ENCODE results near the gene ABHD16B. TPM values are rescaled to one million over a fixed set of nuclear protein-coding genes. Genes with fewer than 3 reads are reported as not detected.

ABHD16B gene
- total and polyA plus RNA-seq, 5 donors from 2014 or later, result 0.21 TPM; not detected in 4

- no peak for DNase-seq
Measured at GRCh38 chr20:63898882-63899558, 37.7 kb downstream of the ABHD16B start.

DNA sequence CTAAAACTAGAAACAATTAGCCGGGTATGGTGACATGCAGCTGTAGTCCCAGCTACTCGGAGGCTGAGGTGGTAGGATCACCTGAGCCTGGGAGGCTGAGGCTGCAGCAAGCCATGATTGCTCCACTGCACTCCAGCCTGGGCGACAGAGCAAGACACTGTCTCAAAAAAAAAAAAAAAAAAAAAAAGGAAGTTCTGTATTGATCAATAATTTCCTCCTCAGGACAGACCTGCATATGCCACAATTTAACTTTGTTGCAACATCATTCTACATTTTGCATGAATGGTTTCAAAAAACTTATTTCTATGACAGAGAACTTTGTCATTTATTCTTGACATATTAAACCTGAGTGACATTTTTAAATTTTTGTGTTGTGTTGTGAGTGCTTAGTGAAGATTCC lies 39.1 kb downstream of the ABHD16B start:
- H3K27me3 ChIP-seq (ENCODE audit: control insufficient read depth, insufficient read depth, low read length), result no peaks in the 10 kb centered on the region
- H3K4me1 Mint-ChIP-seq, result peaks cover 24 to 92% (median 62%) of the 10 kb centered on the region in 4 donors
- H3K27ac Mint-ChIP-seq, result peak overlapping the region in 1 of 3 donors; percentile 31
- H3K9me3 Mint-ChIP-seq, result no peaks in the 10 kb centered on the region
- no peaks in the 10 kb centered on the region for H3K9me3 ChIP-seq (ENCODE audit: control insufficient read depth in 2 of 2, low read length in 2 of 2)
- ATAC-seq (ENCODE audit: low read depth in 2 of 2) (no peak), DNase-seq (no peak)
- no peak overlapping the region for H3K27ac ChIP-seq (ENCODE audit: insufficient read depth, low read length, poor library complexity, severe bottlenecking)
- peak overlapping the region in 2 of 4 donors; percentile 29 to 35 for H3K4me3 Mint-ChIP-seq
- H3K4me1 ChIP-seq (ENCODE audit: control insufficient read depth, insufficient read depth, low read length, poor library complexity, severe bottlenecking), result peaks cover 60% of the 10 kb centered on the region
- H3K4me3 ChIP-seq (ENCODE audit: low read depth, low read length), result no peak overlapping the region
- no peaks in the 10 kb centered on the region for H3K27me3 Mint-ChIP-seq
- H3K36me3 ChIP-seq (ENCODE audit: control insufficient read depth, insufficient read depth, low read length), result peaks cover 7% of the 10 kb centered on the region
- H3K36me3 Mint-ChIP-seq, result peaks cover 3% of the 10 kb centered on the region

More at GRCh38 chr20:63898882-63899558, 37.7 kb downstream of the ABHD16B start:
- H3K4me1 ChIP-seq (ENCODE audit: control insufficient read depth, insufficient read depth, low read length, poor library complexity, severe bottlenecking), result peaks cover 53% of the 10 kb centered on the region
- no peak overlapping the region for H3K4me3 ChIP-seq (ENCODE audit: low read depth, low read length)
- no peaks in the 10 kb centered on the region for H3K9me3 ChIP-seq (ENCODE audit: control insufficient read depth in 2 of 2, low read length in 2 of 2)
- no peaks in the 10 kb centered on the region for H3K9me3 Mint-ChIP-seq
- H3K27ac Mint-ChIP-seq, result peak overlapping the region; percentile 56 to 87 (median 73)
- H3K36me3 Mint-ChIP-seq, result peaks cover 3% of the 10 kb centered on the region
- H3K27me3 Mint-ChIP-seq, result no peaks in the 10 kb centered on the region
- peaks cover 24 to 82% (median 57%) of the 10 kb centered on the region in 4 donors for H3K4me1 Mint-ChIP-seq
- H3K4me3 Mint-ChIP-seq, result peak overlapping the region; percentile 36 to 66 (median 46)
- peaks cover 7% of the 10 kb centered on the region for H3K36me3 ChIP-seq (ENCODE audit: control insufficient read depth, insufficient read depth, low read length)
- H3K27ac ChIP-seq (ENCODE audit: insufficient read depth, low read length, poor library complexity, severe bottlenecking), result no peak overlapping the region
- H3K27me3 ChIP-seq (ENCODE audit: control insufficient read depth, insufficient read depth, low read length), result no peaks in the 10 kb centered on the region
- no peak for ATAC-seq (ENCODE audit: low read depth in 2 of 2)

DNA sequence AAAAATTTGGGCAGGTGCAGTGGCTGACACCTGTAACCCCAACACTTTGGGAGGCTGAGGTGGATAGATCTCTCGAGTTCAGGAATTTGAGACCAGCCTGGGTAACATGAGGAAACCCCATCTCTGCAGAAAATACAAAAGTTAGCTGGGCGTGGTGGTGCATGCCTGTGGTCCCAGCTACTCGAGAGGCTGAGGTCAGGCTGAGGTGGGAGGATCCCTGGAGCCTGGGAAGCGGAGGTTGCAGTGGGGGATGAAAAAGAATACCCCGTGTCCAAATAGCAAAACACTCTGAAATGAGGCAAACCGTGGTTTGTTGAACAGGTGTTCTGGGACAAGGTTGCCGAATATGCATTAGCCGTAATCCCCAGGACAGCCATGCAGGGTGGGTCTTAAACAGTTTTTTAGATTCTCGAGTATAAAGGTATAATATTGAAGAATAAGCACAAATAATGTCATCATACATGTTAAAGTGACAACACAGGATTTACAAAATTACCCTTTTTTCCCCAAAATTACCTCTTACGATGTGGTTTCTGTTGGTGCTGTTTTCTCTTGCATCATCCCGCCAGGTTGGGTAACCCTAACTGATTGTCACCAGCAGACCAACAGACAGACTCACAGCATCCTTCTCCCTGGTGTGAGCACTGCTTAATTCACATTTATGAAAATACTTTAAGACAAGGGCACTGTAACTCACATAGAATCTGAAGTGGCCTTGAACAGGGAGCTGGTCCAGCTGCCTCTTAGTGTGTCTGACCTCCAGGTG lies 42.7 kb downstream of the ABHD16B start:
- H3K9me3 ChIP-seq (ENCODE audit: control insufficient read depth in 2 of 2, low read length in 2 of 2), result no peaks in the 10 kb centered on the region
- Mint-ChIP-seq H3K9me3 (no peaks in the 10 kb centered on the region), H3K36me3 (peaks cover 3% of the 10 kb centered on the region), H3K4me1 (peaks cover 13 to 75% (median 45%) of the 10 kb centered on the region in 4 donors), H3K27ac (peak overlapping the region; percentile 14 to 62 (median 52)), H3K4me3 (peak overlapping the region in 3 of 4 donors; percentile 11 to 81 (median 36)), H3K27me3 (no peaks in the 10 kb centered on the region)
- H3K27me3 ChIP-seq (ENCODE audit: control insufficient read depth, insufficient read depth, low read length), result no peaks in the 10 kb centered on the region
- H3K36me3 ChIP-seq (ENCODE audit: control insufficient read depth, insufficient read depth, low read length), result no peaks in the 10 kb centered on the region
- no peak overlapping the region for H3K27ac ChIP-seq (ENCODE audit: insufficient read depth, low read length, poor library complexity, severe bottlenecking)
- H3K4me3 ChIP-seq (ENCODE audit: low read depth, low read length), result no peak overlapping the region
- DNase-seq (no peak), ATAC-seq (ENCODE audit: low read depth in 2 of 2) (no peak)
- peaks cover 25% of the 10 kb centered on the region for H3K4me1 ChIP-seq (ENCODE audit: control insufficient read depth, insufficient read depth, low read length, poor library complexity, severe bottlenecking)

GRCh38 chr20:63908008-63908682 lies 46.8 kb downstream of the ABHD16B start:
- no peaks in the 10 kb centered on the region for H3K9me3 ChIP-seq (ENCODE audit: control insufficient read depth in 2 of 2, low read length in 2 of 2)
- no peak for ATAC-seq (ENCODE audit: low read depth in 2 of 2)
- H3K27me3 Mint-ChIP-seq, result no peaks in the 10 kb centered on the region
- H3K4me3 Mint-ChIP-seq, result no peak overlapping the region
- H3K27ac Mint-ChIP-seq, result peak overlapping the region in 2 of 3 donors; percentile 16 to 80
- H3K36me3 ChIP-seq (ENCODE audit: control insufficient read depth, insufficient read depth, low read length), result no peaks in the 10 kb centered on the region
- H3K27me3 ChIP-seq (ENCODE audit: control insufficient read depth, insufficient read depth, low read length), result no peaks in the 10 kb centered on the region
- peaks cover 4% of the 10 kb centered on the region for H3K36me3 Mint-ChIP-seq
- peaks cover 11 to 70% (median 37%) of the 10 kb centered on the region in 4 donors for H3K4me1 Mint-ChIP-seq
- H3K9me3 Mint-ChIP-seq, result no peaks in the 10 kb centered on the region
- H3K4me1 ChIP-seq (ENCODE audit: control insufficient read depth, insufficient read depth, low read length, poor library complexity, severe bottlenecking), result peaks cover 22% of the 10 kb centered on the region
- no peak for DNase-seq
- H3K27ac ChIP-seq (ENCODE audit: insufficient read depth, low read length, poor library complexity, severe bottlenecking), result no peak overlapping the region
- no peak overlapping the region for H3K4me3 ChIP-seq (ENCODE audit: low read depth, low read length)

DNA sequence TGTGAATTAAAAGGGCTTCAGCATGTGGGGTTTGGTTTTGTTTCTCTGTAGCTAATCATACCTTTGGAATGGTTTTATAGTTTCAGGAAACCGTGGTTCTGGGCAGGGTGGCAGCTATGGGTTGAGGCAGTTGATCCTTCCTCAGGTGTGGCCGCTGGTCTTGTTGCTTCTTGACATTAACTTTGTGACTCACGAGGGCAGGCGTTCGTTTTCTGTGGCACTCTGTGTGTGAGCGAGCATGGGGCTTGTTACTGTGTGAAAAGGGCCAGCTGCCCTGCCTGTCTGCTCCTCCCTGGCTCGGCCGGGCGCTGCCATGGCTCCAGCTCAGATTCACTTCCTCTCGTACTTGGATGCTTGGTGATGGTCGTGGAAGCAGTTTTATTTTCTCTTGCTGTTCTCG lies 49.9 kb downstream of the ABHD16B start:
- H3K4me3 ChIP-seq (ENCODE audit: low read depth, low read length), result no peak overlapping the region
- H3K36me3 ChIP-seq (ENCODE audit: control insufficient read depth, insufficient read depth, low read length), result peaks cover 6% of the 10 kb centered on the region
- peaks cover 11 to 55% (median 30%) of the 10 kb centered on the region in 4 donors for H3K4me1 Mint-ChIP-seq
- peaks cover 10% of the 10 kb centered on the region for H3K36me3 Mint-ChIP-seq
- H3K27me3 Mint-ChIP-seq, result no peaks in the 10 kb centered on the region
- H3K27ac Mint-ChIP-seq, result peak overlapping the region in 2 of 3 donors; percentile 38 to 87
- H3K4me1 ChIP-seq (ENCODE audit: control insufficient read depth, insufficient read depth, low read length, poor library complexity, severe bottlenecking), result peaks cover 6% of the 10 kb centered on the region
- H3K4me3 Mint-ChIP-seq, result peak overlapping the region in 1 of 4 donors; percentile 38
- H3K9me3 Mint-ChIP-seq, result peaks cover 0 to 2% (median 0%) of the 10 kb centered on the region in 7 donors
- no peak for ATAC-seq (ENCODE audit: low read depth in 2 of 2)
- no peak overlapping the region for H3K27ac ChIP-seq (ENCODE audit: insufficient read depth, low read length, poor library complexity, severe bottlenecking)
- peak in 1 of 3 donors; percentile 16 for DNase-seq
- H3K9me3 ChIP-seq (ENCODE audit: control insufficient read depth in 2 of 2, low read length in 2 of 2), result no peaks in the 10 kb centered on the region
- H3K27me3 ChIP-seq (ENCODE audit: control insufficient read depth, insufficient read depth, low read length), result no peaks in the 10 kb centered on the region

Other genes starting within 250 kb of the ABHD16B start
- gene GMEB2, start 234.4 kb upstream of the ABHD16B start, total RNA-seq, result 21.9 TPM
- gene GMEB2, start 234.4 kb upstream of the ABHD16B start, polyA plus RNA-seq, result 10 to 100 TPM in 2 of 4 donors, 1 to 10 TPM in 2; 8.3 to 10.5 (median 9.4) TPM
- gene STMN3, start 208.1 kb upstream of the ABHD16B start, total RNA-seq, result 64.6 TPM
- gene STMN3, start 208.1 kb upstream of the ABHD16B start, polyA plus RNA-seq, result 10 to 100 TPM; 11.7 to 13.5 (median 12.5) TPM
- 38.3 TPM for gene RTEL1, start 203.2 kb upstream of the ABHD16B start, total RNA-seq
- 1 to 10 TPM; 1.8 to 3.7 (median 2.7) TPM for gene RTEL1, start 203.2 kb upstream of the ABHD16B start, polyA plus RNA-seq
- not detected for gene TNFRSF6B, start 164.8 kb upstream of the ABHD16B start, total RNA-seq
- not detected for gene TNFRSF6B, start 164.8 kb upstream of the ABHD16B start, polyA plus RNA-seq
- 51.6 TPM for gene ARFRP1, start 153.5 kb upstream of the ABHD16B start, total RNA-seq
- gene ARFRP1, start 153.5 kb upstream of the ABHD16B start, polyA plus RNA-seq, result 10 to 100 TPM; 56.6 to 65.7 (median 63.1) TPM
- 51.5 TPM for gene ZGPAT, start 153.5 kb upstream of the ABHD16B start, total RNA-seq
- gene ZGPAT, start 153.5 kb upstream of the ABHD16B start, polyA plus RNA-seq, result 10 to 100 TPM; 34.0 to 43.2 (median 40.3) TPM
- 237 TPM for gene LIME1, start 124.8 kb upstream of the ABHD16B start, total RNA-seq
- 100 to 1,000 TPM; 338 to 547 (median 430) TPM for gene LIME1, start 124.8 kb upstream of the ABHD16B start, polyA plus RNA-seq
- 110 TPM for gene SLC2A4RG, start 121.7 kb upstream of the ABHD16B start, total RNA-seq
- 1 to 10 TPM; 2.9 to 7.7 (median 4.5) TPM for gene SLC2A4RG, start 121.7 kb upstream of the ABHD16B start, polyA plus RNA-seq
- 0.49 TPM for gene ZBTB46, start 30.2 kb upstream of the ABHD16B start, total RNA-seq
- gene ZBTB46, start 30.2 kb upstream of the ABHD16B start, polyA plus RNA-seq, result under 1 TPM in 2 of 4 donors, not detected in 2; 0.03 to 0.09 TPM
- 33.7 TPM for gene TPD52L2, start 3.8 kb downstream of the ABHD16B start, total RNA-seq
- gene TPD52L2, start 3.8 kb downstream of the ABHD16B start, polyA plus RNA-seq, result 10 to 100 TPM; 69.0 to 72.1 (median 69.9) TPM
- 34.9 TPM for gene DNAJC5, start 33.6 kb downstream of the ABHD16B start, total RNA-seq
- 1 to 10 TPM; 5.0 to 7.0 (median 5.8) TPM for gene DNAJC5, start 33.6 kb downstream of the ABHD16B start, polyA plus RNA-seq
- gene UCKL1, start 94.9 kb downstream of the ABHD16B start, total RNA-seq, result 43.0 TPM
- gene UCKL1, start 94.9 kb downstream of the ABHD16B start, polyA plus RNA-seq, result 10 to 100 TPM; 25.1 to 35.7 (median 31.6) TPM
- gene ZNF512B, start 108.4 kb downstream of the ABHD16B start, total RNA-seq, result 21.2 TPM
- gene ZNF512B, start 108.4 kb downstream of the ABHD16B start, polyA plus RNA-seq, result under 1 TPM; 0.41 to 0.47 (median 0.45) TPM
- 14.3 TPM for gene SAMD10, start 118.1 kb downstream of the ABHD16B start, total RNA-seq
- gene SAMD10, start 118.1 kb downstream of the ABHD16B start, polyA plus RNA-seq, result 1 to 10 TPM; 5.9 to 8.3 (median 7.2) TPM
- gene PRPF6, start 119.6 kb downstream of the ABHD16B start, total RNA-seq, result 61.8 TPM
- gene PRPF6, start 119.6 kb downstream of the ABHD16B start, polyA plus RNA-seq, result 10 to 100 TPM; 76.8 to 85.3 (median 80.1) TPM
- gene C20orf204, start 174.7 kb downstream of the ABHD16B start, total RNA-seq, result 6.0 TPM
- 1 to 10 TPM in 1 of 4 donors, under 1 TPM in 2, not detected in 1; 0.89 to 1.4 (median 0.91) TPM for gene C20orf204, start 174.7 kb downstream of the ABHD16B start, polyA plus RNA-seq
- not detected for gene SOX18, start 188.1 kb downstream of the ABHD16B start, total RNA-seq
- not detected for gene SOX18, start 188.1 kb downstream of the ABHD16B start, polyA plus RNA-seq
- gene TCEA2, start 201.7 kb downstream of the ABHD16B start, total RNA-seq, result 24.8 TPM
- 10 to 100 TPM; 17.7 to 27.1 (median 20.9) TPM for gene TCEA2, start 201.7 kb downstream of the ABHD16B start, polyA plus RNA-seq
- 50.7 TPM for gene RGS19, start 218.0 kb downstream of the ABHD16B start, total RNA-seq
- 100 to 1,000 TPM in 2 of 4 donors, 10 to 100 TPM in 2; 79.4 to 105 (median 95.0) TPM for gene RGS19, start 218.0 kb downstream of the ABHD16B start, polyA plus RNA-seq
- gene OPRL1, start 218.6 kb downstream of the ABHD16B start, total RNA-seq, result 1.3 TPM
- gene OPRL1, start 218.6 kb downstream of the ABHD16B start, polyA plus RNA-seq, result 1 to 10 TPM in 1 of 4 donors, under 1 TPM in 3; 0.58 to 1.1 (median 0.59) TPM
- gene LKAAEAR1, start 222.9 kb downstream of the ABHD16B start, total RNA-seq, result not detected
- 1 to 10 TPM in 1 of 4 donors, under 1 TPM in 1, not detected in 2; 0.42 to 1.4 TPM for gene LKAAEAR1, start 222.9 kb downstream of the ABHD16B start, polyA plus RNA-seq
- not detected for gene NPBWR2, start 246.1 kb downstream of the ABHD16B start, total RNA-seq
- not detected for gene NPBWR2, start 246.1 kb downstream of the ABHD16B start, polyA plus RNA-seq